OCI-LY3 (cell line): ENCODE measurements around the gene ANKRD33.

Experiments
- H2AFZ ChIP-seq: fragments of 200-600, 300-600 bp; shearing (Covaris generic); 2 replicates; pipeline ENCODE4 v1.6.0; 2014; ENCODE audit warnings: antibody characterized with exemption, low read depth, low read length
- H3K27ac ChIP-seq: fragments of 200-600, 300-600 bp; sonication (generic); 2 replicates; pipeline ENCODE4 v1.5.1; 2014; ENCODE audit warnings: mild to moderate bottlenecking, low read length, moderate library complexity, mixed read lengths
- H3K27me3 ChIP-seq: fragments of 200-600, 300-600 bp; sonication (generic); 2 replicates; pipeline ENCODE4 v1.6.1; 2014; ENCODE audit warnings: low read depth, low read length, mixed read lengths
- H3K36me3 ChIP-seq: fragments of 200-600, 300-600 bp; sonication (generic); replicated peaks from 2 replicates; pipeline ENCODE3; 2014; ENCODE audit warnings: low read depth, low read length, mixed read lengths
- H3K4me1 ChIP-seq: fragments of 300-600, 200-600 bp; sonication (generic); 2 replicates; pipeline ENCODE4 v1.6.1; 2014; ENCODE audit warnings: low read length, mixed read lengths
- H3K4me2 ChIP-seq: fragments of 200-600, 300-600 bp; sonication (generic); 2 replicates; pipeline ENCODE4 v1.6.1; 2014; ENCODE audit warnings: low read length, mixed read lengths
- H3K4me3 ChIP-seq: fragments of 300-600, 200-600 bp; sonication (generic); 2 replicates; pipeline ENCODE4 v1.5.1; 2014; ENCODE audit warnings: antibody characterized with exemption, mild to moderate bottlenecking, low read length, moderate library complexity
- H3K79me2 ChIP-seq: fragments of 300-600, 200-600 bp; shearing (Covaris generic); 2 replicates; pipeline ENCODE4 v1.6.1; 2014; ENCODE audit warnings: mild to moderate bottlenecking, low read length, mixed read lengths
- H3K9ac ChIP-seq: fragments of 300-600, 200-600 bp; shearing (Covaris generic); 2 replicates; pipeline ENCODE4 v1.6.0; 2014; ENCODE audit warnings: mild to moderate bottlenecking, low read length, moderate library complexity
- H3K9me3 ChIP-seq: fragments of 200-600, 300-600 bp; shearing (Covaris generic); 2 replicates; pipeline ENCODE4 v1.6.1; 2014; ENCODE audit warnings: low read length, mixed read lengths; ENCODE audit not compliant: insufficient read depth
- H4K20me1 ChIP-seq: fragments of 200-600, 300-600 bp; sonication (generic); 2 replicates; pipeline ENCODE4 v1.6.1; 2016; ENCODE audit warnings: low read length, mixed read lengths; ENCODE audit not compliant: insufficient read depth
- CTCF ChIP-seq: fragments of 200-600, 300-600 bp; sonication (generic); IDR thresholded peaks from 2 replicates; pipeline ENCODE4 v1.5.1; 2014; ENCODE audit warnings: antibody characterized with exemption, low read length, low read depth
- EZH2phosphoT487 ChIP-seq: fragments of 200-600 bp; shearing (Covaris generic); IDR thresholded peaks from 2 replicates; pipeline ENCODE4 v1.6.1; 2018; ENCODE audit warnings: antibody characterized with exemption, mixed run types, low read depth

ANKRD33 gene

GRCh38 chr12:51934080-51934479, 46.2 kb downstream of the ANKRD33 start:
- Histone ChIP-seq H3K27me3 (peaks cover 40% of the 10 kb centered on the region), H3K27ac (no peak overlapping the region)
- TF ChIP-seq EZH2phosphoT487, result no peak
- TF ChIP-seq CTCF, result no peak

GRCh38 chr12:51937926-51938325, 50.0 kb downstream of the ANKRD33 start:
- peaks cover 3% of the 10 kb centered on the region for H3K4me1 ChIP-seq
- TF ChIP-seq CTCF, result no peak
- no peak for TF ChIP-seq EZH2phosphoT487

More at GRCh38 chr12:51934080-51934479, 46.2 kb downstream of the ANKRD33 start:
- H3K4me1 ChIP-seq, result peaks cover 8% of the 10 kb centered on the region
- no peaks in the 10 kb centered on the region for H3K79me2 ChIP-seq
- H4K20me1 ChIP-seq, result no peaks in the 10 kb centered on the region
- no peaks in the 10 kb centered on the region for H3K36me3 ChIP-seq
- H3K9me3 ChIP-seq, result no peaks in the 10 kb centered on the region
- H3K4me3 ChIP-seq, result no peak overlapping the region
- H2AFZ ChIP-seq, result no peak overlapping the region
- no peak overlapping the region for H3K9ac ChIP-seq
- no peak overlapping the region for H3K4me2 ChIP-seq

DNA sequence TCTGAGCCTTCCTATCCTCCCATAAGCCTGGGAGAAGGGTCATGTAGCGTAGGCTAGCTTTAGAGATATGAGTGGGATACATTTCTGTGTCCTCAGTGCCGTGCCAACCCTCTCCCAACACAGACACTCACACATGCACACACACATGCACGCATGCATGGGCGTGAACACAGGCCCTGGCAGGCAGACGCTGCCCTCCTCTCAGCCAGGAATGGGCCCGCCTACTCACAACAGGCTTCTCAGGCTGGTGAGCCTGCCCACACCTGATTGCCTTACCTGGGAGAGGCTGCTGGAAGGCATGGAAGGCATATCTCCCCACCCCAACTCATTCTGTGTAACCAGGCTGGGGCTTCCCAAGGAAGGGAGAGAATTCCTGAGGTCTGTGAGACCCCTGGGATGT, 50.8 kb downstream of the ANKRD33 start:
- Histone ChIP-seq H3K27ac (no peak overlapping the region), H3K4me2 (no peak overlapping the region), H3K4me3 (no peak overlapping the region), H3K9ac (no peak overlapping the region), H3K79me2 (no peaks in the 10 kb centered on the region), H4K20me1 (no peaks in the 10 kb centered on the region), H3K36me3 (no peaks in the 10 kb centered on the region), H3K9me3 (no peaks in the 10 kb centered on the region), H3K27me3 (peaks cover 48% of the 10 kb centered on the region), H2AFZ (no peak overlapping the region), H3K4me1 (no peaks in the 10 kb centered on the region)
- TF ChIP-seq EZH2phosphoT487 (no peak), CTCF (no peak)

More at GRCh38 chr12:51937926-51938325, 50.0 kb downstream of the ANKRD33 start:
- Histone ChIP-seq H3K27me3 (peaks cover 40% of the 10 kb centered on the region), H3K4me3 (no peak overlapping the region), H3K36me3 (no peaks in the 10 kb centered on the region), H3K79me2 (no peaks in the 10 kb centered on the region), H3K27ac (no peak overlapping the region), H3K9me3 (no peaks in the 10 kb centered on the region), H2AFZ (no peak overlapping the region), H3K4me2 (no peak overlapping the region), H3K9ac (no peak overlapping the region), H4K20me1 (no peaks in the 10 kb centered on the region)

DNA sequence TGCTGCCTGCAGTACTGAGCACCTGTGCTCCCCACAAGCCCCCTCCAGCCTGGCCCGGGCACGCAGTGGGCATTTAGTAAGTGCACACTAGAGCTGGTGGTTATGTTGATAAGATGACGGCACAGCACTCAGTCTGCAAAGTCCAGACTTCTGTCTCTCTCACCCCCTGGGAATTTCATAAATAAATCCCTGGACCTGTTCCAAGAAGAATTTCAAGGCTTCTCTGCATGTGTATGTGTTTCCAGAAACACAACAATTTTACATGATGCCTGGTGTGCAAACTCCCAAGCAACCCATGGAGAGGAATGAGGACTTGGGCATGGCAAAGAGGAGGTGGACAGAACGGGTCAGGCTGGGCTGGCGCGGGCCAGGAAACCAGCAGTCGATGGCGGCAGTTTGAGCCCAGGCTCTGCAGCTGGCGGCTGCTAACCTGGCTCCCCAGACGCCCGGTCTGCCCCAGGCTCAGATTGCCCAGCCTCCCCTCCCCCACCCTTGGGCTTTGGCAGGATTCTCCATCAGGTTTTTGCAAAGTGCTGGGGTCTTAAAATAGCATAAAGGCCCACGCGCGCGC, 53.2 kb downstream of the ANKRD33 start:
- no peak overlapping the region for H2AFZ ChIP-seq
- no peak overlapping the region for H3K4me3 ChIP-seq
- H3K9me3 ChIP-seq, result peaks cover 16% of the 10 kb centered on the region
- no peak overlapping the region for H3K4me2 ChIP-seq
- H3K27ac ChIP-seq, result no peak overlapping the region
- no peak overlapping the region for H3K9ac ChIP-seq
- H3K4me1 ChIP-seq, result no peaks in the 10 kb centered on the region
- no peaks in the 10 kb centered on the region for H3K79me2 ChIP-seq
- peaks cover 41% of the 10 kb centered on the region for H3K27me3 ChIP-seq
- H4K20me1 ChIP-seq, result no peaks in the 10 kb centered on the region
- peaks cover 3% of the 10 kb centered on the region for H3K36me3 ChIP-seq
- TF ChIP-seq CTCF (no peak), EZH2phosphoT487 (no peak)
